Measurements from ENCODE around the gene GLRX.

- TF ChIP-seq EZH2 (IDR thresholded peaks at IDR 0.05; ENCODE audit: borderline replicate concordance, low read depth, low read length, poor library complexity, severe bottlenecking) = no peak
- TF ChIP-seq CTCF (conservative IDR thresholded peaks at IDR 0.05; ENCODE audit: low read depth, low read length) = no peak
These were observed at the start of gene GLRX for GRCh38 chr5:95822542-95823181.

Measured in A673 (cell line).